Glomerular visceral epithelial cell (primary cell): ENCODE data around the gene ATRAID.

Experiments
- DNase-seq: peaks from one replicate; pipeline ENCODE4 v3.0.0-alpha.2; 2016; ENCODE audit errors: extremely low spot score

Gene ATRAID

GRCh38 chr2:27219091-27219490 lies 7.2 kb downstream of the ATRAID start:
- no peak for DNase-seq

GRCh38 chr2:27220091-27220490 lies 8.2 kb downstream of the ATRAID start:
- DNase-seq, result no peak

GRCh38 chr2:27221166-27221565 lies 9.3 kb downstream of the ATRAID start:
- no peak for DNase-seq

GRCh38 chr2:27222407-27222806 lies 10.6 kb downstream of the ATRAID start:
- DNase-seq, result no peak

- no peak for DNase-seq
Observed at GRCh38 chr2:27223416-27223815, 11.6 kb downstream of the ATRAID start.

GRCh38 chr2:27225526-27225925 lies 13.7 kb downstream of the ATRAID start:
- DNase-seq, result no peak

- DNase-seq, result no peak
Observed at GRCh38 chr2:27227501-27227900, 15.7 kb downstream of the ATRAID start.

- DNase-seq, result no peak
Observed at GRCh38 chr2:27231921-27232320, 20.1 kb downstream of the ATRAID start.

GRCh38 chr2:27233341-27233740 lies 21.5 kb downstream of the ATRAID start:
- DNase-seq, result no peak

- DNase-seq, result no peak
Observed at GRCh38 chr2:27236136-27236535, 24.3 kb downstream of the ATRAID start.

GRCh38 chr2:27236626-27237025 lies 24.8 kb downstream of the ATRAID start:
- no peak for DNase-seq

- DNase-seq, result no peak
Observed at GRCh38 chr2:27237341-27237945, 25.6 kb downstream of the ATRAID start.

- no peak for DNase-seq
Observed at GRCh38 chr2:27238976-27239375, 27.1 kb downstream of the ATRAID start.

- no peak for DNase-seq
Observed at GRCh38 chr2:27240406-27240805, 28.6 kb downstream of the ATRAID start.

GRCh38 chr2:27241761-27242613 lies 30.1 kb downstream of the ATRAID start:
- DNase-seq, result peak; percentile 27

GRCh38 chr2:27242614-27242951 lies 30.7 kb downstream of the ATRAID start:
- DNase-seq, result no peak

- DNase-seq, result no peak
Observed at GRCh38 chr2:27243391-27244130, 31.7 kb downstream of the ATRAID start.

GRCh38 chr2:27245116-27245515 lies 33.3 kb downstream of the ATRAID start:
- DNase-seq, result no peak

- DNase-seq, result no peak
Observed at GRCh38 chr2:27245626-27246025, 33.8 kb downstream of the ATRAID start.

GRCh38 chr2:27247893-27248292 lies 36.1 kb downstream of the ATRAID start:
- no peak for DNase-seq

GRCh38 chr2:27249159-27249890 lies 37.5 kb downstream of the ATRAID start:
- DNase-seq, result no peak
